ENCODE results near the gene DUS2.
A peak's percentile ranks its signal among the peaks of the same experiment; 100 is the strongest.

DUS2 gene

DNA sequence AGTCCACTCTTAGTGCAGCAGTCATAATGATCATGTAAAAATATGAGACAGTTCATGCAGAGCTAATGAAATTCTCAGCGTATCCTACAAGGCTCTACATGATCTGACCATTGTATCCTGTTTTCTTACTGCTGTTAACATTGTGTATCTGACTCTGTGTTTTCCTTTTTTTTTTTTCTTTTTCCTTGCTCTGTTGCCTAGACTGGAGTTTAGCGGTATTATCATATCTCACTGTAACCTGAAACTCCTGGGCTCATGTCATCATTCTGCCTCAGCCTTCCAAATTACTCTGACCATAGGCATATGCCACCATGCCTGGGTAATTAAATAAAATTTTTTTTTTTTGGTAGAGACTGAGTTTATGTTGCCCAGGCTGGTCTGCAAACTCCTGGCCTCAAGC is 12.1 kb downstream of the DUS2 start:
- Mint-ChIP-seq H3K4me1 (peaks cover 23% of the 10 kb centered on the region), H3K36me3 (ENCODE audit: insufficient read depth) (peaks cover 4% of the 10 kb centered on the region), H3K27ac (ENCODE audit: low read depth) (no peak overlapping the region), H3K27me3 (no peaks in the 10 kb centered on the region), H3K9me3 (no peaks in the 10 kb centered on the region), H3K4me3 (no peak overlapping the region)
- ATAC-seq (replicated peaks; ENCODE audit: extremely low read depth, poor library complexity, severe bottlenecking) (no peak), DNase-seq (ENCODE audit: low spot score in 2 of 2) (no peak)

DNA sequence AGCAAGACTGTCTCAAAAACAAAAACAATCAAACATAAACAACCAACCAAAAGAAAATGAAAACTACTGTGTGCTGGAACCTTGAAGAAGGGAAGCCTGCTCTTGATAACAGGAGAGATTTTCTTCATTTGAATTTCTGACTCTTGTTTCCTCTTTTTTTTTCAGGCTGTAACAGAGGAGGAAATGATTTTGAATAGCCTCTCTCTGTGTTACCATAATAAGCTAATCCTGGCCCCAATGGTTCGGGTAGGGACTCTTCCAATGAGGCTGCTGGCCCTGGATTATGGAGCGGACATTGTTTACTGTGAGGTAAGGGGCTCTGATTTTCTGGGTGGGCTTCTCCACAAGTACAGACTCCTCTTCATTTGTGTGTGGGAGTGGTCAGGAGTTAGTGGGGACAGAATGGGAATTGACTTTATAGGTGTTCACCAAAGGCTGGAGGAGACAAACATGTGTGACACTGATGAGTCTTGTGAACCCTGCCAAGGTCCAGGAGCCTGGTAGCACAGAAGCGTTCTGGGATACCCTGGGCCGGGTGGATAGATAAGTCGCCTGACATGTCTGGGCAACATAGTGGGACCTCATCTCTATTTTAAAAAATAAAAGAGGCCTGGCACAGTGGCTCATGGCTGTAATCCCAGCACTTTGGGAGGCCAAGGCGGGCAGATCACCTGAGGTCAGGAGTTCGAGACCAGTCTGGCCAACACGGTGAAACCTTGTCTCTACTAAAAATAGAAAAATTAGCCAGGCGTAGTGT is 14.9 kb downstream of the DUS2 start:
- peaks cover 14% of the 10 kb centered on the region for H3K4me1 Mint-ChIP-seq
- H3K4me3 Mint-ChIP-seq, result no peak overlapping the region
- H3K27ac Mint-ChIP-seq (ENCODE audit: low read depth), result no peak overlapping the region
- H3K36me3 Mint-ChIP-seq (ENCODE audit: insufficient read depth), result peaks cover 2% of the 10 kb centered on the region
- H3K9me3 Mint-ChIP-seq, result no peaks in the 10 kb centered on the region
- ATAC-seq (replicated peaks; ENCODE audit: extremely low read depth, poor library complexity, severe bottlenecking), result no peak
- DNase-seq (ENCODE audit: low spot score in 2 of 2), result no peak
- no peaks in the 10 kb centered on the region for H3K27me3 Mint-ChIP-seq

DNA sequence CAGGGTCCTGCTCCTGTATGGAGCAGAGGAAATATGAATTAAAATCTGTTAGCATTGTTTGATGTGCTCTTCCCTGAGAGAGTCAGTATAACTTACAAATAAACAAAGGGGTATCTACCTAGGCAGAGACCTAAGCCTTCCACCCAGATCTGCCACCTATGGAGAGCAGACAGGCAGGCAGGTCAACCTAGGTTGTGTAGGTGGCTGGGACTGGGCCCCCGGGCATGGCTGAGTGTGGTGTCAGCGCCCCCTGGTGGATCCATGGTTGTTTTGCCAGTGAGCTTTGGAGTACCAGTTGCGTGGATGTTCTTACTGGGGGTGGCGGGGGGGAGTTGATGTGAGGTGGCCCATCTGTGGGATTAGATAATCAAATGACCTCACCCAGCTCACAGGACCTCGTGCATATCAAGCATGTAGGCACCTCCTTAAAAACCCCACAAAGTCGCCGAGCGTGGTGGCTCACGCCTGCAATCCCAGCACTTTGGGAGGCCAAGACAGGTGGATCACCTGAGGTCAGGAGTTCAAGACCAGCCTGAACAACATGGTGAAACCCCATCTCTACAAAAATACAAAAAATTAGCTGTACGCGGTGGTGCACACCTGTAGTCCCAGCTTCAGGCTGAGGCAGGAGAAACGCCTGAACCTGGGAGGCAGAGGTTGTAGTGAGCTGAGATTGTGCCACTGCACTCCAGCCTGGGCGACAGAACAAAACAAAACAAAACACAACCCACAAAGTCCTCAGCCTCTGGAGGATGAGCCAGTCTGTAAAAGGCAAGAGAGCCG is 17.6 kb downstream of the DUS2 start:
- Mint-ChIP-seq H3K4me3 (peak overlapping the region; percentile 29), H3K36me3 (ENCODE audit: insufficient read depth) (peaks cover 2% of the 10 kb centered on the region), H3K9me3 (no peaks in the 10 kb centered on the region), H3K4me1 (peaks cover 13% of the 10 kb centered on the region), H3K27ac (ENCODE audit: low read depth) (no peak overlapping the region), H3K27me3 (no peaks in the 10 kb centered on the region)
- ATAC-seq (replicated peaks; ENCODE audit: extremely low read depth, poor library complexity, severe bottlenecking) (peak; percentile 92), DNase-seq (ENCODE audit: low spot score in 2 of 2) (peak; percentile 83 to 89)

DNA sequence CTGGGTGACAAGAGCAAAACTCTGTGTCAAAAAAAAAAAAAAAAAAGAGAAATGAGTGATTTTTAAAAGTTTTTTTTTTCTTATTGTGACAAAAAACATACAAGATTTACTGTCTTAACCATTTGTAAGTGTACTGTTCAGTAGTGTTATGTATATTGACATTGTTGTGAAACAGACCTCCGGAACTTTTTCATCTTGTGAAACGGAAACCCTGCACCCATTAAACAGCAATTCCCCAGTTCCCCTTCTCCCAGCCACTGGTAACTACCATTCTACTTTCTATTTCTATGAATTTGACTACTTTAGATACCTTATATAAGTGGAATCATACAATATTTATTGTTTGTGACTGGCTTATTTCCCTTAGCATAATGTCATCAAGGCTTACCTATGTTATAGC is 18.7 kb downstream of the DUS2 start:
- Mint-ChIP-seq H3K4me1 (peaks cover 9% of the 10 kb centered on the region), H3K27me3 (no peaks in the 10 kb centered on the region), H3K36me3 (ENCODE audit: insufficient read depth) (peaks cover 2% of the 10 kb centered on the region), H3K9me3 (no peaks in the 10 kb centered on the region), H3K27ac (ENCODE audit: low read depth) (no peak overlapping the region), H3K4me3 (no peak overlapping the region)
- DNase-seq (ENCODE audit: low spot score in 2 of 2) (no peak), ATAC-seq (replicated peaks; ENCODE audit: extremely low read depth, poor library complexity, severe bottlenecking) (no peak)

DNA sequence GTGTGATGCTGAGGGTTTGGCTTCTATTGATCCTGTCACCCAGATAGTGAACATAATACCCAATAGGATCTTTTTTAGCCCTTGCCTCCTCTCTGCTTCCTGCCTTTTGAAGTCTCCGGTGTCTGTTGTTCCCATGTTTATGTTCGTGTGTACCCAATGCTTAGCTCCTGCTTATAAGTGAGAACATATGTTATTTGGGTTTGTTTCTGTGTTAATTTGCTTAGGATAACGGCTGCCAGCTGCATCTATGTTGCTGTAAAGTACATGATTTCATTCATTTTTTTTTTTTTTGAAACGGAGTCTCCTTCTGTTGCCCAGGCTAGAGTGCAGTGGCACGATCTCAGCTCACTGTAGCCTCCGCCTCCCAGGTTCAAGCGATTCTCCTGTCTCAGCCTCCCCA is 23.0 kb downstream of the DUS2 start:
- H3K4me3 Mint-ChIP-seq, result no peak overlapping the region
- no peaks in the 10 kb centered on the region for H3K9me3 Mint-ChIP-seq
- DNase-seq (ENCODE audit: low spot score in 2 of 2), result no peak
- H3K27me3 Mint-ChIP-seq, result no peaks in the 10 kb centered on the region
- no peaks in the 10 kb centered on the region for H3K4me1 Mint-ChIP-seq
- peaks cover 11% of the 10 kb centered on the region for H3K36me3 Mint-ChIP-seq (ENCODE audit: insufficient read depth)
- H3K27ac Mint-ChIP-seq (ENCODE audit: low read depth), result no peak overlapping the region
- ATAC-seq (replicated peaks; ENCODE audit: extremely low read depth, poor library complexity, severe bottlenecking), result no peak

DNA sequence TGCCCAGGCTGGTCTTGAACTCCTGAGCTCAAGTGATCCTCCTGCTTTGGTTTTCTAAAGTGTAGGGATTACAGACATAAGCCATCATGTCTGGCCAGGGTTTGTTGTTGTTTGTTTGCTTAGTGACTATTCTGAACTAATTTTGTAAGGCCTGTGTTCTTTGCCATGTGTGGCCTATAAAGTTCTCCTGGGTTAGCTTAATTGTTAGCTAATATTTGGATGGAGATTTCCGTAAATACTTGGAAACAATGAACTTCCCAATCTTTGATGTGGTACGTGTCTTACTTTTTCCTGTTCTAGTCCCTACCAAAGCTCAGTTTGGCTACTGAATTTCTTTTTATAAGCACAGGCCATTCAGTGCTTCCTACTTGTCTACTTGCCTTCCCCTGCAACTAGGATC is 24.9 kb downstream of the DUS2 start:
- H3K36me3 Mint-ChIP-seq (ENCODE audit: insufficient read depth), result peaks cover 15% of the 10 kb centered on the region
- DNase-seq (ENCODE audit: low spot score in 2 of 2), result no peak
- H3K4me3 Mint-ChIP-seq, result no peak overlapping the region
- H3K9me3 Mint-ChIP-seq, result no peaks in the 10 kb centered on the region
- H3K27me3 Mint-ChIP-seq, result no peaks in the 10 kb centered on the region
- ATAC-seq (replicated peaks; ENCODE audit: extremely low read depth, poor library complexity, severe bottlenecking), result no peak
- no peak overlapping the region for H3K27ac Mint-ChIP-seq (ENCODE audit: low read depth)
- H3K4me1 Mint-ChIP-seq, result no peaks in the 10 kb centered on the region

DNA sequence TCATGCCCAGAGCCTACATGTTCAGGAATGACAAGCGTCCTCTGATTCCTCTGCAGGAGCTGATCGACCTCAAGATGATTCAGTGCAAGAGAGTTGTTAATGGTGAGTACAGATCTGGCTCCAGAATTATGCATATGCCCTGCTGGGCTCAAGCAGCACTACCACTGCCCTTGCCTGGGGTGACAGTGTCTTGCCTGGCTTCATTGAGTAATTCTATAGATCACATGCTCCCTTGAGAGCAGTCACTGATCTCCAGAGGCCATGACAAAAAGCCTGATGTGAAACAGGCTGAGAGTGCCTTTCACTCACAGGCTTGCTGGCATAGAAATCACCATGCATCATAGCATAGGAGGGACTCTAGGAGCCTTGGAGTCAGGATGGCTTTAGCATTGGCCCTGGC is 26.4 kb downstream of the DUS2 start:
- H3K27ac Mint-ChIP-seq (ENCODE audit: low read depth), result no peak overlapping the region
- no peaks in the 10 kb centered on the region for H3K9me3 Mint-ChIP-seq
- ATAC-seq (replicated peaks; ENCODE audit: extremely low read depth, poor library complexity, severe bottlenecking) (no peak), DNase-seq (ENCODE audit: low spot score in 2 of 2) (no peak)
- H3K36me3 Mint-ChIP-seq (ENCODE audit: insufficient read depth), result peaks cover 19% of the 10 kb centered on the region
- H3K4me3 Mint-ChIP-seq, result no peak overlapping the region
- H3K27me3 Mint-ChIP-seq, result no peaks in the 10 kb centered on the region
- H3K4me1 Mint-ChIP-seq, result no peaks in the 10 kb centered on the region

DNA sequence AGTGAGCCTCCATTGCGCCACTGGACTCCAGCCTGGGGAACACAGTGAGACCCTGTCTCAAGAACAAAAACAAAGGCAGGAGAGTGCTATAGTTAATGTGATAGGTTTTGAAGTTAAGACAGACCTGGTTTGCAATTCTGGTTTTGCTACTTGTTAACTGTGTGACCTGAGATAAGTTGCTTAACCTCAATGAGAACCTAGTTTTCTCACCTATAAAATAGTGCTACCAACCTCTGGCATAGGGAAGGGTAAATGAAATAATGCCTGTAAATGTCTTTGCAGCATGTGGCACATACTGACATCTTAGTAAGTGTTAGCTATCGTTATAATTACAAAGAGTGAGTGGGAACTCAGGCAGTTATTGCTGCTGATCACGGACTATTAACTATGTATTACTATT is 32.3 kb downstream of the DUS2 start:
- H3K36me3 Mint-ChIP-seq (ENCODE audit: insufficient read depth), result peaks cover 25% of the 10 kb centered on the region
- no peaks in the 10 kb centered on the region for H3K9me3 Mint-ChIP-seq
- peaks cover 27% of the 10 kb centered on the region for H3K4me1 Mint-ChIP-seq
- peak overlapping the region; percentile 9 for H3K4me3 Mint-ChIP-seq
- no peaks in the 10 kb centered on the region for H3K27me3 Mint-ChIP-seq
- ATAC-seq (replicated peaks; ENCODE audit: extremely low read depth, poor library complexity, severe bottlenecking) (peak; percentile 32), DNase-seq (ENCODE audit: low spot score in 2 of 2) (no peak)
- H3K27ac Mint-ChIP-seq (ENCODE audit: low read depth), result no peak overlapping the region

DNA sequence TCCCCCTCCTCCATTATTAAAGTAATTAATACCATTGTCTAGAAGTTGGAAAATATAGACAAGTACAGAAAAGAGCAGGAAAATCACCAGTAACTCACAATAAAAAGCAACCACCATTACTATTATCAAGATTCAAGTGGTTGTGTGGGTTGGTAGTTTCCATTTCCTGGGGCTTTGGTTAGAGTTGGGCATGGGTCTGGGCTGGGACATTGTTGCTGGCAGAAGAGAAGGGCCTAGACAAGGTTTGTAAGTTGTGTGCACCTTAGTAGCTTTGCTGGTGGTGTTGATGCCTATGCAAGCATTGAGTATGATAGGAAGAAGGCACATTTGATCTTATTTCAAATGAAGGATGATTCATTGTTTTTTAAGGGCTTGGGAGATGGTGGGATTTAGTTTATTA is 36.7 kb downstream of the DUS2 start:
- peaks cover 61% of the 10 kb centered on the region for H3K4me1 Mint-ChIP-seq
- H3K36me3 Mint-ChIP-seq (ENCODE audit: insufficient read depth), result peaks cover 17% of the 10 kb centered on the region
- H3K4me3 Mint-ChIP-seq, result peak overlapping the region; percentile 10
- H3K9me3 Mint-ChIP-seq, result no peaks in the 10 kb centered on the region
- H3K27me3 Mint-ChIP-seq, result no peaks in the 10 kb centered on the region
- H3K27ac Mint-ChIP-seq (ENCODE audit: low read depth), result peak overlapping the region; percentile 12
- DNase-seq (ENCODE audit: low spot score in 2 of 2) (no peak), ATAC-seq (replicated peaks; ENCODE audit: extremely low read depth, poor library complexity, severe bottlenecking) (no peak)

DNA sequence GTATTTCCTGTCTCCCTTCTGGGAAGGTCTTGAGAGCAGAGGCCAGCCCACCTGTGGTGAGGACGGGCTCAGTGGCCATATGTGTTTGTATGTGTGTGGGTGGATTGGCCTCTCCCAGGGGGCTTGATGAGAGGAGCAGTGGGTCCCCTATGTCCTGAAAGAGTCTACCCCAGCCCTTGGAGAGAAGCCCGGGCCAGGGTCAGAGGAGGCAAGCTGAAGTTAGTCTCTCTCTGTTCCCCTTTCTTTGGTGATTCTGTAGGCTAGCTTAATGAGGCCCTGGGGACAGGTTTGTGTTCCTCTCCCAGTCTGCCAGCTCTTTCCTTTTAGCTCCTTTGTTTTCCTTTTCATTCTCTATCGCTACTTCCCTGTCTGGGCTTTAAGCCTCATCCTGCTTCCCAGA is 38.3 kb downstream of the DUS2 start:
- Mint-ChIP-seq H3K9me3 (no peaks in the 10 kb centered on the region), H3K27me3 (no peaks in the 10 kb centered on the region), H3K4me1 (peaks cover 65% of the 10 kb centered on the region), H3K27ac (ENCODE audit: low read depth) (peak overlapping the region; percentile 83), H3K36me3 (ENCODE audit: insufficient read depth) (peaks cover 13% of the 10 kb centered on the region), H3K4me3 (peak overlapping the region; percentile 42)
- ATAC-seq (replicated peaks; ENCODE audit: extremely low read depth, poor library complexity, severe bottlenecking) (no peak), DNase-seq (ENCODE audit: low spot score in 2 of 2) (no peak)

DNA sequence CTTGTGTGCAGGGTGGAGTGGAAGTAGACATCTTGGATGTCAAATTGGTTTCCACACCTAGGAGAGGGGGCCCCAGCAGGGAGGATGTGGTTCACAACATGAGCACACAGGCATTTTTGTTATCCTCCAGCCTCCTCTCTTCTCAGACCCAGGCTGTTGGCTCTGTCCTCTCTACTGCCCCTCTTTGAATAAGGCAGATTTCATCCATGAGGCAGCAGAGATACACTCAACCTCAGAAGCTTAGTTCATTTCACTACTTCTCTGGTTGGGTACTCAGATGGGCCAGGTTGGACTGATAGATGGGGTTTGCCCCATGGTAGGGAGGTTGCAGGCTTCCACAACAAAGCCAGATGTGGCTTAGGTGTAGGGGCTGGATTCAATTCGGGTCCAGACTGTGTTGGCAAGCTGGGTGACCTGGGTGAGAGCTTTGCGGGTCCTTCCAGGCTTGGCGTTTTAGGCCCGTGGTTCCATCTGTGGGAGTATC is 39.9 kb downstream of the DUS2 start:
- Mint-ChIP-seq H3K4me1 (peaks cover 73% of the 10 kb centered on the region), H3K27me3 (no peaks in the 10 kb centered on the region), H3K27ac (ENCODE audit: low read depth) (peak overlapping the region; percentile 83), H3K9me3 (no peaks in the 10 kb centered on the region), H3K4me3 (peak overlapping the region; percentile 67), H3K36me3 (ENCODE audit: insufficient read depth) (peaks cover 7% of the 10 kb centered on the region)
- peak in 1 of 2 donors; percentile 52 for DNase-seq (ENCODE audit: low spot score in 2 of 2)
- peak; percentile 87 for ATAC-seq (replicated peaks; ENCODE audit: extremely low read depth, poor library complexity, severe bottlenecking)

DNA sequence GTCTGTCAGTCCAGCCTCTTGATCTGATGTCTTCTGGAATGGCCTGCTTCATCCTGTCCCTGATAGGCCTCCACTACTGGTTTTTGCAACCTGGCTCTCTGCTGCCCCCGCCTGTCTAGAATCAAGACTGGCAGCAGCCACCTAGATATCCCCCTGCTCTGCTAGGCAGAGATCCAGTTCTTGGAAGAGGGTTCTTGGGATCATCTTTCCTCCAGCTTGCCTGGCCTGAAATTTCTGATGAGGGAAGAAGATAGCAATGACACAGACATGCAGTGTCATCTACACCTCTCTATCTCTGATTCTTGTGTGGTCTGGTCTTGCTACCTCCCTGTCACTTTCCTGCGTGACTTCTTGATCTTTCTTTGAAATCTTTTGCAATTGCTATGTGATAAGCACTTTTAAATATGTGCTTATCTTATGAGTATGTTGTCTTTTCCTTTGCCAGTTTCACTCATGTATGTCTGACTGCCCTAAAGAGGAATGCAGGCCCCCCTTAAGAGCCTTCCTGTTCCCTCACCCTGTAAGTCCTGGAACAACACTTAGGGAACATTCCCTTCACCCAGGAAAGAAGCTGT is 41.8 kb downstream of the DUS2 start:
- Mint-ChIP-seq H3K27me3 (no peaks in the 10 kb centered on the region), H3K9me3 (no peaks in the 10 kb centered on the region), H3K27ac (ENCODE audit: low read depth) (peak overlapping the region; percentile 91), H3K4me1 (peaks cover 79% of the 10 kb centered on the region), H3K4me3 (peak overlapping the region; percentile 52), H3K36me3 (ENCODE audit: insufficient read depth) (peaks cover 5% of the 10 kb centered on the region)
- ATAC-seq (replicated peaks; ENCODE audit: extremely low read depth, poor library complexity, severe bottlenecking), result peak; percentile 38
- peak; percentile 49 to 50 for DNase-seq (ENCODE audit: low spot score in 2 of 2)

Data from central memory CD8-positive, alpha-beta T cell (primary cell).